Measurements from ENCODE around the gene BCAS4.
A peak's percentile ranks its signal among the peaks of the same experiment; 100 is the strongest.
"Not testable (repeated sequence)": the region's sequence is repeated elsewhere in the genome, so short reads cannot be mapped to it uniquely, and the experiment has no call there.

The BCAS4 gene, protein sequence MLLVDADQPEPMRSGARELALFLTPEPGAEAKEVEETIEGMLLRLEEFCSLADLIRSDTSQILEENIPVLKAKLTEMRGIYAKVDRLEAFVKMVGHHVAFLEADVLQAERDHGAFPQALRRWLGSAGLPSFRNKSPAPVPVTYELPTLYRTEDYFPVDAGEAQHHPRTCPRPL

DNA sequence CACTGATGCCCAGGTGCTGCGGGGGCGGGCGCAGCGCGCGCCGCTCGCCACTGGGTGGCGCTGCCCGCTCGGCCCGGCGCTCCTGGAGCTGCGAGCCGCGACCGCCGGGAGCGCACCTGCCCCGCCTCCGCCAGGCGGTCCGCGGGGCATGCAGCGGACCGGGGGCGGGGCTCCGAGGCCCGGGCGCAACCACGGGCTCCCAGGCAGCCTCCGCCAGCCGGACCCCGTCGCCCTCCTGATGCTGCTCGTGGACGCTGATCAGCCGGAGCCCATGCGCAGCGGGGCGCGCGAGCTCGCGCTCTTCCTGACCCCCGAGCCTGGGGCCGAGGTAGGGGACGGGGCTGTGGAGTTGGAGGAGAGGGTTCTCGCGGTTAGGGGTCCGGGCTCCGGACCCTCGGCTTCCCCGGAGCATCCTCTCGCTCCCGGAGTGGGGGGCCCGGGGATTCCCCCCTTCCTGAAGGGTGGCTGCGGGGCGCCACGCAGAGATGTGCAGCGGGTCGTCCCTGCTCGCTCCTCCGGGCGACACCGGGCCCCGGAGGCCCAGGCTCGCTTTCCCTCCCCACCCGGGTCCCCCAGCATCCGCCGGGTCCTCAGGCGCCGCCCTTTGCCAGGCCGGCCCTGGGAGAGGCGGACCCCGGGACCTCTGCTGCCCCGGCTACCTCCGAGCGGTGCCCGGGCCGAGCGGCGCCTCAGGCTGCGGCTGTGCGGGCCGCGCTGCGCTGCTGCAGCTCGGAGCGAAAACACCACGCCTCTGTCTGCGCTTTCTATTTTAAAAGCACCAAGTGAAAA is at the start of gene BCAS4:
Gene BCAS4, plus strand, starts transcription at position 216 of the 789 bp plus-strand sequence. Its CDS starts 23 bp downstream, at position 239.
- peak; percentile 81 for DNase-seq

DNA sequence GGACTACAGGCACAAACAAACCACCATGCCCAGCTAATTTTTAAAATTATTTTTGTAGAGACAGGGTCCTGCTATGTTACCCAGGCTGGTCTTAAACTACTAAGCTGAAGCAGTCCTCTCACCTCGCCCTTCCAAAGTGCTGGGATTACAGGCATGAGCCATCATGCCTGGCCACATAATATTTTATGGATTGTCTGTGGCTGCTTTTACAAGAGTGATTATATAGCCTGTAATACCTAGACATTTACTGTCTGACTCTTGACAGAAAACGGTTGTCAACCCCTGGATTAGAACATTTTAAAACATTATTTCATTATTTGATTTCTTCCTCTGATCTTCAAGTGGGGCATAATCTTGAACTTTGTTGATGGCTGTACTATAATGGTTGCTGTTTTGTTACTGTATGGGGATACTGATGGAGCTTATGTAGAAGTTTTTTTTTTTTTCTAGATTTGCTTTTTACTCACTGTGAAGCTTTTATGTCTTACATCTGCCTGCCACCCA is 49.2 kb upstream of the BCAS4 start:
- DNase-seq = no peak

DNA sequence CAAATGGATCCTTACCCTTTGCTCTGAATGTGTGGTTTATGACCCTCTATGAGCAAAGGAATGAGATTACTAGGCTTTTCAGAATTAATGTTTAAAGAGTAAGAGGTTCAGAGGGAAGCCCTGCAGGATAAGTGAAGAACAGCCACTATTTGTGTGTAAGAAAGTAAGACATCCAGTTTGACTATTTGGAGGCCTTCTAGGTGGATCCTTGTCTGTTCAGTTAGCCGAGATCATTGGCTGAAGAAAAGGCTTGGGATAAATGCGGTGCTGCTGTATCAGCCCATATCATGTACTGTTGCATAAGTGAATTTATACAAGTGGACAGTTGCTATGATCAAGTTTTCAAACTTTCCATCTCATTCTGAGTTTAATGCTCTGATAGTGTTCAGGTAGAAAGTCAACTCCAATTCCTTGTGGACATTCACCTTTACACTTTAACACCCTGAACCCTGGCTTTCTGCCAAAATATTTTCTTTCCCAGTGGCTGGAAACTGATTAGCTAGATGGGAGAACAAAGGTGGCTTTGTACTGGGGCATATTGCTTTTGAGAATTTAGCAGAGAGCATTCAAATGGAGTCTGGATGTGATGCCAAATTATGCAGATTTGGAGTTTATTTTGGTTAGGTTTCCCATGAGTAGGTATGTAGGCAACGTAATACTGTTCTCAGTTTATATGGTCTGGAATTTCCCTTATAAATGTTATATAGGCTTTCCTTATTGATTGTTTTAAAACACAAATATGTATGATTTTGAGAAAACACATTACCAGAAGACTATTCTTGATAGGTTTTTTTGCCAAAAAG is 48.5 kb upstream of the BCAS4 start:
- DNase-seq = no peak

DNA sequence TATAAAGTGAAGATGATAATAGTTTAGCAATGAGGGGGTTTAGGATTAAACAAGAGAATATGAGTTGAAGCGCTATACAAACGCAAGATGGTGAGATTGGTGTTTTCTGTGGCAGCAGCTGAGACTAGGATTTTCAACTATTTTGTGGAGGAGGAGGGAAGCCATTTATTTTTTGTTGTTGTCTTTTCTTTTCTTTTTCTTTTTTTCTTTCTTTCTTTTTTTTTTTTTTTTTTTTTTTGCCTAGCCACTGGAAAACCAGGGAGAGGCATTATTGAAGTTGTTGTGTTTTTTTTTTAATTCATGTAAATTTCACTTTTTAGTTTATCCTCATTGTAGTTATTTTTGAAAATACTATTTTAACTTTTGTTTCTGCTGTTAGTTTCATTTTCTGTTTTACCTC is 47.6 kb upstream of the BCAS4 start:
- no peak for DNase-seq

DNA sequence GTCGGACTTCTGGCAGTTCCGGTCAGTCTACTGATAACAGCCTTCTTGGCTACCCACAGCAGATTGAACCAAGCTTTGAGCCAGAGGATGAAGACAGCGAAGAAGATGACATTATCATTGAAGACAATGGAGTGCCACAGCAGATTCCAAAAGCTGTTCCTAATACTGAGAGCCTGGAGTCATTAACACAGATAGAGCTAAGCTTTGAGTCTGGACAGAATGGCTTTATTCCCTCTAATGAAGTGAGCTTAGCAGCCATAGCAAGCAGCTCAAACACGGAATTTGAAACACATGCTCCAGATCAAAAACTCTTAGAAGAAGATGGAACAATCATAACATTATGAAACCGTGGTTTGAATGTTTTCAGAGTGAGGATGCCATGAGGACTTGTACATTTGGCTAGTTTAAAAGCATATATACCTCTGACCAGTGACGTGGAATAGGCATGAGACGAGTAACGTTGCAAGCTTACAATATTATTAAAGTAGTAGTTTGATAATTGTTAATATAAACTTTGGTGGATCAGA is 44.7 kb upstream of the BCAS4 start:
- no peak for DNase-seq

DNA sequence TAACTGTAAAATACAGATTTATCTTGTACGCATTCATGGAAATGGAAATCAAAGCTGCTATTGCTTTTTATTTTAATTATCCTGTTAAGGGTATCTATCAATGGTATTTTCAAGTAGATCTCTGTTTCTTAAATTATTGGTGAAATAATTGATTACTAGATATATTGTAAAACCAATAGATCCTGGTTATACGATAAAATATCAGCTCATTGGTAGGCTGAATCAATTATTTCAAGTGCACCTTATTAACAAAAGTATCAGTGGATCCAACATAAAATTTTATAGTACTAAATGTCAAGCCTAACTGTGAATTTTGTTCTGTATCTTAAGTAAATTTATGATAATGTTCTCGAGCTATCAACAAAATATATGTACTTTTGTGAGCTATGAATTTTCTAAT is 41.7 kb upstream of the BCAS4 start:
- no peak for DNase-seq

DNA sequence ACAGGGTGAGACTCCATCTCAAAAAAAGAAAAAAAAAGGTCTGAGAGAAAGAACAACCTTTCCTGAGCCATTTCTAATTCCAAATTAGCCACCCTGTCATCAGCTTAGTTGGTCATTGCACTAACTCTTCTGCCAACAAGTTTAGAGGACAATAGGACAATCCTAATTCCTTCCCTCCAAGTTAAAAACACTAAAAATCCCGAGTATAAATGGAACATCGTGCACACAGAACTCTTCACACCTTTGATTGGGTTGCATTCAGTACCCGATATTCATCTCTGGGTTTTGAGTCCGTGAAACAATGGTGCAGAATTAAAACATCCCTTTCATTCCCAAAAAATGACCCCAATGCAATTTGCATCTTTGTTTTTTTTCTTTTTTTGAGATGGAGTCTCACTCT is 40.4 kb upstream of the BCAS4 start:
- DNase-seq = no peak

DNA sequence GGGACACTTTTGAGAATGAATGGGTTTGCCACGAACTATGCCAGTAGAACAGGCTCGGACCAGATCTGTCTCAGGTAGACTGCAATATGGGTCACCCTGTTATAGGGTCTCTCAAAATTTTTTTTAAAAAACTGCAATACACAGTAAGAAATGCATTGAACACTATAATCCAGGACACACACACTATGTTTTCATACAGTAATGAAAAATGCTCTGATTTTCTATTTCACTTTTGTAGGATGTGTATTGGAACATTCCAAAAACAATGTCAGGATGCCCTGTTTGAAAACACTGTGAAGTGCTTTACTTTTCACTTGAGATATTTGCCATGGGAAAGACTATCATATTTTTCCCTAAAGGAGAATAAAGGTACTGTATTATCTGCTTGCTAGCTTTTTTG is 38.4 kb upstream of the BCAS4 start:
- DNase-seq = no peak

DNA sequence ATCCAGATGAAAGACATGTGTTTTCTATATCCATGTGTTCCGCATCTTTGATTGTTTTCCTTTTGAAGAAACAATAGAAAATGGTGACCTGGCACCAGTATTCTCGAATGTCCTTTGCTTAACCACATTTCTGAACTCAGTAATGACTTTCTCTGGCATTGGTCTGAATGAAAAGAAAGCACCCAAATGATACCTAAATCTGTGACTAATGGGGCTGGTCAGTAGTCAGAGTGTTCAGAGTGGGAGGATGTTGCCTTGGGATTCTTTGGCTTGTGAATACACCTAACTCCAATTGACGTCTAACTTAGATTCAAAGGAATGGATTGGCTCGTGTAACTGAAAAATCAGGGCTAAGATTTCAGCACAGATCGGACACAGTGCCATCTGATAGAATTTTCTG is 36.4 kb upstream of the BCAS4 start:
- no peak for DNase-seq

DNA sequence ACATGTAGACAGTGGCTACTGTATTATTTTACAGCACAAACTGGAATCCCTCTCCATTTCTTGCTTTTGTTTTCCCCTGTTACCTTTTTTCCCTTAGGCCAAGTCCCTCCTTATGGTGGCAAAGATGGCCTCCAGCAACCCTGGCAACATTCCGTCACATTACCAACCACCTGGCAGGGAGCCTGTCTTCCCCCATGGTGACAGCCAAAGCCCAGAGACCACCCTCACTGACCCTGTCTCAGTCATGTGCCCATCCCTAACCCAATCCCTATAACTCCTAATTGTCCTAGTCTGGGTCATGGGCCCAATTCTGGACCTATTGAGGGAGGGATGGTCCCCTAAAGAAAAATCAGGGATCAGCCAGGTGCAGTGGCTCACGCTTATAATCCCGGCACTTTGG is 35.9 kb upstream of the BCAS4 start:
- DNase-seq = no peak

DNA sequence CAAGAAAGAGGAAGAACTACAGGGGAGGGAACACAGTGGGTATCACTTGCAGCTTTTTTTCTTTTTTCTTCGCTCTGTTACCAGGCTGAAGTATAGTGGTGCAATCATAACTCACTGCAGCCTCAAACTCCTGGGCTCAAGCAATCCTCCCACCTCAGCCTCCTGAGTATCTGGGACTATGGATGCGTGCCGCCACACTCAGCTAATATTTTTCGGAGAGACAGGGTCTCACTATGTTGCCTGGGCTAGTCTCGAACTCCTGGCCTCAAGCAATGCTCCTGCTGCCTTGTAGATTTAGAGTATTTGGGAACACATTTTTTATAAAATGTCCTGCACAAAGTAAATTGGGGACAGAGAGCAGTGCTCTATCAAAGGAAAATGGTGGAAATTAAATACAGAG is 35.2 kb upstream of the BCAS4 start:
- DNase-seq = no peak

DNA sequence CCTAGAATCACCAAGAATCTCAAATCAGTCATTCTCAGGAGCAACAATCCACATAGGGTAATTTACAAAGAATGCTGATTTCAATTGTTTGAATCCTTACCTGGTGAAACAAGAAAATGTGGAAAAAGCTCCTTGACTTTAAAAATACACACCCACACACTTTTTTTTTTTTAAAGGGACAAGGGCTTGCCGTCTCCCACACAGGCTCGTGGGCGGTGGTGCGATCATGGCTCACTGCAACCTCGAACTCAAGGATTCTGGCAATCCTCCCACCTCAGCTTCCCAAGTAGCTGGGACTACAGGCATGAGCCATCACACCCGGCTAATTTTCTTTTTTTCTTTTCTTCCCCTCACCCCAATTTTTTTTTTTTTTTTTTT is 32.8 kb upstream of the BCAS4 start:
- no peak for DNase-seq

DNA sequence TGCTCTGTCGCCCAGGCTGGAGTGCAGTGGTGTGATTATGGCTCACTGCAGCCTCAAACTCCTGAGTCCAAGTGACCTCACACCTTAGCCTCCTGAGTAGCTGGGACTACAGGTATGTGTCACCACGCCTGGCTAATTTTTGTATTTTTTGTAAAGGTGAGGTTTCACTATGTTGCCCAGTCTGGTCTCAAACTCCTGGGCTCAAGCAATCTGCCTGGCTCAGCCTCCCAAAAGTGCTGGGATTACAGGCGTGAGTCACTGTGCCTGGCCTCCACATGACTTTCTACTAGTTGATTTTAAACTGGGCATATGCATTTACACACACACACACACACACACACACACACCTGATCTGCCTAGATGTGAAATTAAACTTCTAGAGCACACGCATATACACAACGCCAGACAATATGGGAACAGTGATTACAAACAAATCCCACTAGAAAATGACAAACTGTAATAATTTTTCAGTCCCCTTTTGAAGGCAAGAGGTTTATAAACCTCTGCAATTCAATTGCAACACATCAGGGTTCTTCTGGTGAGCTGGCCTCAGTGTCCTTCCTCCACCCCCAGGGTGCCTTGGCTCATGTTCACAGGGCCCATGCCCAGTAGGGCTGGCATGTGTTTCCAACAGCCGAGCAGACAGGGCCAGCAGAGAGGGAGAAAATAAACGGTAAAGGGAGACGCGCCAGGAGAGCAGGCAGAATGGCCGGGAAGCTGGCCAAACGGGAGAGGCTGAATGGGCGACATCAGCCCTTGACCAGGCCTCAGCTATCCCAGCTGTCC is 32.2 kb upstream of the BCAS4 start:
- no peak for DNase-seq

DNA sequence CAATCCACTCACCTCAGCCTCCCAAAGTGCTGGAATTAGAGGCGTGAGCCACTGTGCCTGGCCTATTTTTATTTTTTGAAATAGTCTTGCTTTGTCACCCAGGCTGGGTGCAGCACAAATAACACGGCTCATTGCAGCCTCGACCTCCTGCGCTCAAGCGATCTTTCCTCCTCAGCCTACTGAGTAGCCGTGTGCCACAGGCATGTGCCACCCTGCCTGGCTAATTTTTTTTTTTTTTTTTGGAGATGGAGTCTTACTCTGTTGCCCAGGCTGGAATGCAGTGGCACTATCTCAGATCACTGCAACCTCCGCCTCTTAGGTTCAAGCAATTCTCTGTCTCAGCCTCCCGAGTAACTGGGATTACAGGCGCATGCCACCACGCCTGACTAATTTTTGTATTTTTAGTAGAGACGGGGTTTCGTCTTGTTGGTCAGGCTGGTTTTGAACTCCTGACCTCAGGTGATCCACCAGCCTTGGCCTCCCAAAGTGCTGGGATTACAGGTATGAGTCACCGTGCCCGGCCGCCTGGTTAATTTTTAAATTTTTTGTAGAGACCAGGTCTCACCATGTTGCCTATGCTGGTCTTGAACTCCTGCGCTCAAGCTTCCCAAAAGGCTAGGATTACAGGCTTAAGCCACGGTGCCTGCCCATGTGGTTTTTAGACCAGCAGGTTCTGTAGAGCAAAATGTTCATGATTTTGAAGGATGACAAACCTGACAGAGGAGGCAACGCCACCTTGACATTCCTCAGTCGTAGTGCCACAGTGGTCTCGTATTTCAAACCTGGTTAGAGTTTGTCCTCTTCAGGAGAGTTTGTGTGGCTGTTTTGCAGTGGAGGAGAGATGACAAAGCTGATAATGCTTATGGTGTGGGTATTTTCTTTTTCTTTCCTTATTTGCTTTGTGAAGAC is 31.1 kb upstream of the BCAS4 start:
- DNase-seq = not testable (repeated sequence)

DNA sequence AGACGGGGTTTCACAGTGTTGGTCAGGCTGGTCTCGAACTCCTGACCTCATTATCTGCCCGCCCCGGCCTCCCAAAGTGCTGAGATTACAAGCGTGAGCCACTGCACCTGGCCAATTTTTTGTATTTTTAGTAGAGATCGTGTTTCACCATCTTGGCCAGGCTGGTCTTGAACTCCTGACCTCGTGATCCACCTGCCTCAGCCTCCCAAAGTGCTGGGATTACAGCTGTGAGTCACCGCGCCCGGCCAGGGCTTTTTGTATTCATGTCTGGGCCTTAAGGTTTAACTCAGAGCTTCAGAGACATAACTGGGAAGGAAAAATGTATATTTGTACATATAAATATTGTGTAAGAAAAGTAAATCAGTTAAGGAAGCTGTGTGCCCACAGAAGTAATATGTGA is 29.6 kb upstream of the BCAS4 start:
- DNase-seq = not testable (repeated sequence)

DNA sequence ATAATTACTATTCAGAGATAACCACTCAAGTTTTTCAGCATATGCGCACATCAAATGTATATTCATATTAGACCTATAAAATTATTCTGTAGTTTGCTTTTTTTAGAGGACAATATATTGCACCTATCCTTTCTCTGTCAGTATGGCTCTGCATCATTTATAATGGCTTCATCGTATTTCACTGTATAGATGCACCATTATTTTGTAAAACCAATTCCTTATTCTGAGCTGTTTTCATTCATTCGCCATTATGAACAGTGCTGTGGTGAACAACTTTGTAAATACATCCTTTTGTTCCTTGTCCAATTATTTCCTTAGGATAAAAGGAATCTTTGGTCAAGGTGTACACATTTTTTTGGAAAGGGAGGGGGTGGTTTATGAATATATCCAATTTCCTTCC is 29.2 kb upstream of the BCAS4 start:
- no peak for DNase-seq

DNA sequence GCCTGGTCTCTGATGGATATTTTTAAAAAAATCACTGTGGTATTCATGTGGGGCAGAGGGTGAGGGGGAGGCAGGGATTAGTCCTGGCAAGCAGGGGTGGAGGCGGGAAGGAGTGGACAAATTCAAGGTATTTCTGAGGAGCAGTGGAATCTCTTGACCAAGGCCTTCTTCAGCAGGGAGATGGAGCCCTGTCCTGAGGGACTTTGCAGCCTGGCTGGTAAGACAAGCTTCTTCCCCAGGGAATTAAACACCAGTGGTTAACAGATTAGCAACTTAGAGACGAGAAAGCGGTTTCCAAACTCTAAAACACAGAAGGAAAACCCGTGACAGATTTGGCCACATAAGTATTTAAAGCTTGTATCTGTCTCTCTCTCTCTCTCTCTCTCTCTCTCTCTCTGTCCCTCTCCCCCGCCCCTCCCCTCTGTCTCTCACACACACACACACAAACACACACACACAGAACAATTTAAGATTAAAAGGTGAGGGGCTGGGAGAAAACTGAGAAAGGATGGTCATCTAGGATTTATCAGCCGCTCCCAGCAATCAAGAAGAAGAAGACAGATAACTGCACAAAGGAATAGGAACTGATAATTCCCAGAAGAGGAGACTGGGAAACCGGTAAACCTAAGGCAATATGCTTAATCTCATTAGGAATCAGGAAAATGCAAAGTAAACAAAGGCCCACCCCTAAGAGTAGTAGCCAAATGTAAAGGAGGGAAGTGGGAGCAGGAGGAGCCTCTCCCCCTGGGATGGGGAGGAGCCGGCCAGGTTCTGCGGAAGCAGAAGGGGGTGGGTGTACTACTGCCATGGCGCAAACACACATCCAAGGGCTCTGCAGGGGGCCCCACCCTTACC is 27.7 kb upstream of the BCAS4 start:
- not testable (repeated sequence) for DNase-seq

DNA sequence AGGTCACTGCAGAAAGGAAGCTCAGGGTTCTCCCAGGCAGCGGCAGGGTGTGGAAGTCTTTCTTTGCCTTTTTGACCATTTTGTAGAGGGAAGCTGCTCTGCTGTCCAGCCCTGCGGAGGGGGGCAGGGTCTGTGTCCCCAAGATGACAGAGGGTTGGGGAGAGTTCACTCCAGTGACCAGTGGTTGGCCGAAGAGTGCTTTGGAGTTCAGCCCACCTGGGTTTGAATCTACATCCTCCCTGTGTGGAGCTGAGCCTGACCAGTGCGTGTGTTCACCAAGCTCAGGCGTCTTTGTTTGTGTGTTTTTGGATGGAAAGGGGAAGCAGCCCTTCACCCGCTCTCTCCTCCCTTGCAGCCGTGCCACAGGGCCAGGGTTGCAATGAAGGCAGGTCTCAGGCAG is 25.9 kb upstream of the BCAS4 start:
- DNase-seq = not testable (repeated sequence)

DNA sequence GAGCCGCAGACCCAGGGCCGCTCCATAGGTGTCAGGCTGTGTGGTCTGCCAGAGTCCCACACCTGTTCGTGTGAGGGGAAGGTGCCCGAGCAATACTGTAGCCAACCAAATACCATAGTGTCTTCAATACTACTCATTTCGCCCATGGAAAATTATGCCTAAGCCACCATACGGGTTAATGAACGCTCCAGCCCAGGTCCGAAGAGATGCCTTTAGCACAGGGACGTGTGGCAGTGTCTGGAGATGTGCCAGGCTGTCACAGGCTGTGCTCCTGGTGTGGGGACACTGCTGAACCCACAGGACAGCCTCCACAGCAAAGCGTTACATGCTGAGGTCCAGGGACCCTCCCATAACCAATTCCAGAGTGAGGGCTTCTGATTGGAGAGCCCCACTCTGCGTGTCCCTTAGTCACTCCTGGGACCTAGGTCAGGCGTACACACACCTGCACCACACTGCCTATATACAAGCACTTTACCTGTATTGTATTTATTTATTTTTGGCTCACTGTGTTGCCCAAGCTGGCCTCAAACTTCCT is 25.2 kb upstream of the BCAS4 start:
- not testable (repeated sequence) for DNase-seq

DNA sequence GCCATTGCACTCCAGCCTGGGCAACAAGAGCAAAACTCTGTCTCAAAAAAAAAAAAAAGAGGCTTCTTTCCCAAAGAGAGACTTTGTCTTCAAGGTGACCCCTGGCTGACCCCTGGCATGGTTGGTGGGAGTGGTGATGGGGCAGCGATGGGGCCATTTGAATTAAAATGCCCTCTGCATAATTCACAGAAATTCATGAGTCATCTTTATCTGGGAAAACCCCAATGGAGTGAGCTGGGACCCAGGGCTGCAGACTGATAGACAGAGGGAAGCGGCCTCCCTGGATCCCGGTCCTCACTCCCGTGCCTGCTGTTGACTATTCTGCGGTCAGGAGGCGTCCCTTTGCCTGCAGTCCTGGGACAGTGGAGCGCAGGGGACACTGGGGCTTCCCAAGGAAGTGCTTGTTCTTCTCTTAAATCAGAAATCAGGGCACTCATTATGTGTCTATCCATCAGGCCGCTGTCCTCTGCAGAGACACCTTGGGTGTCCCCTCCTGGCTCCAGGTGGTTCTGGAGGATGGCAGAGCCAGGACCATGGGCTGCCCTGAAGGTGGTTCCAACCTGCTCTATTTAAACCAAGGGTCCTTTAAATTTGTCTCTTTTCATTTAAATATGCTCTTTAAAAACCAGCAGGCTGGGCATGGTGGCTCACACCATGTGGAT is 23.3 kb upstream of the BCAS4 start:
- not testable (repeated sequence) for DNase-seq
